HEK293T (cell line): ENCODE data around the gene SPRY1.

Experiments used
- CTCF ChIA-PET: fragments of 350-600 bp; formaldehyde crosslinking; extraction: SDS; loops from one replicate; lab custom pipeline; 2021; ENCODE audit warnings: antibody characterized with exemption, inconsistent platforms; lab: Yijun Ruan, JAX
- POLR2A ChIA-PET: fragments of 350-600 bp; formaldehyde crosslinking; extraction: SDS; loops from one replicate; lab custom pipeline; 2020; ENCODE audit warnings: antibody characterized with exemption, inconsistent platforms; lab: Yijun Ruan, JAX
- DNase-seq: peaks from one replicate; pipeline ENCODE4 v3.0.0; 2012; ENCODE audit warnings: mixed read lengths; ENCODE audit errors: extremely low spot score
- ARNT ChIP-seq: fragments of 450-650 bp; IDR thresholded peaks from 2 replicates; pipeline ENCODE4 v1.6.1; 2017; ENCODE audit warnings: mild to moderate bottlenecking
- BHLHE40 ChIP-seq: fragments of 450-650 bp; IDR thresholded peaks from 2 replicates; pipeline ENCODE4 v1.6.1; 2016; ENCODE audit warnings: mild to moderate bottlenecking, moderate library complexity, borderline replicate concordance
- CTBP1 ChIP-seq: fragments of 450-650 bp; IDR thresholded peaks from 2 replicates; pipeline ENCODE4 v1.6.1; 2016; ENCODE audit warnings: borderline replicate concordance
- ELF4 ChIP-seq: fragments of 450-650 bp; IDR thresholded peaks from 2 replicates; pipeline ENCODE4 v1.6.1; 2017; ENCODE audit warnings: antibody characterized with exemption
- FOXA1 ChIP-seq: fragments of 450-650 bp; IDR thresholded peaks from 2 replicates; pipeline ENCODE4 v1.6.1; 2016; ENCODE audit warnings: mild to moderate bottlenecking
- FOXK2 ChIP-seq: fragments of 450-650 bp; IDR thresholded peaks from 2 replicates; pipeline ENCODE4 v1.6.1; 2016; ENCODE audit warnings: mild to moderate bottlenecking
- FOXM1 ChIP-seq: fragments of 450-650 bp; IDR thresholded peaks from 2 replicates; pipeline ENCODE4 v1.6.1; 2017; ENCODE audit warnings: mild to moderate bottlenecking, borderline replicate concordance
- HDGF ChIP-seq: fragments of 450-650 bp; IDR thresholded peaks from 2 replicates; pipeline ENCODE4 v1.6.1; 2017; ENCODE audit warnings: antibody characterized with exemption, borderline replicate concordance
- L3MBTL2 ChIP-seq: fragments of 450-650 bp; conservative IDR thresholded peaks from 2 replicates; pipeline ENCODE4 v1.6.1; 2016; ENCODE audit warnings: mild to moderate bottlenecking
- LEF1 ChIP-seq: fragments of 450-650 bp; IDR thresholded peaks from 2 replicates; pipeline ENCODE4 v1.6.1; 2017; ENCODE audit warnings: mild to moderate bottlenecking, borderline replicate concordance
- NFRKB ChIP-seq: fragments of 450-650 bp; IDR thresholded peaks from 2 replicates; pipeline ENCODE4 v1.6.1; 2016; ENCODE audit warnings: mild to moderate bottlenecking, moderate library complexity
- PKNOX1 ChIP-seq: fragments of 450-650 bp; IDR thresholded peaks from 2 replicates; pipeline ENCODE4 v1.6.1; 2016
- SP1 ChIP-seq: fragments of 450-650 bp; IDR thresholded peaks from 2 replicates; pipeline ENCODE4 v1.6.1; 2017
- SUZ12 ChIP-seq: fragments of 450-650 bp; IDR thresholded peaks from 2 replicates; pipeline ENCODE4 v1.6.1; 2016; ENCODE audit warnings: mild to moderate bottlenecking
- TARDBP ChIP-seq: fragments of 450-650 bp; IDR thresholded peaks from 2 replicates; pipeline ENCODE4 v1.6.1; 2016
- ZNF384 ChIP-seq: fragments of 450-650 bp; IDR thresholded peaks from 2 replicates; pipeline ENCODE4 v1.6.1; 2016

SPRY1 gene

GRCh38 chr4:123412700-123413512 lies 16.3 kb downstream of the SPRY1 start:
- DNase-seq: no peak
- ChIA-PET POLR2A (no interaction called here), CTCF (no interaction called here)
- no peak for TF ChIP-seq NFRKB
- no peak for TF ChIP-seq FOXM1
- no peak for TF ChIP-seq L3MBTL2
- no peak for TF ChIP-seq BHLHE40
- no peak for TF ChIP-seq SP1
- TF ChIP-seq FOXK2: no peak
- no peak for TF ChIP-seq LEF1
- TF ChIP-seq TARDBP: no peak
- TF ChIP-seq HDGF: no peak
- TF ChIP-seq ZNF384: no peak
- TF ChIP-seq ELF4: no peak

DNA sequence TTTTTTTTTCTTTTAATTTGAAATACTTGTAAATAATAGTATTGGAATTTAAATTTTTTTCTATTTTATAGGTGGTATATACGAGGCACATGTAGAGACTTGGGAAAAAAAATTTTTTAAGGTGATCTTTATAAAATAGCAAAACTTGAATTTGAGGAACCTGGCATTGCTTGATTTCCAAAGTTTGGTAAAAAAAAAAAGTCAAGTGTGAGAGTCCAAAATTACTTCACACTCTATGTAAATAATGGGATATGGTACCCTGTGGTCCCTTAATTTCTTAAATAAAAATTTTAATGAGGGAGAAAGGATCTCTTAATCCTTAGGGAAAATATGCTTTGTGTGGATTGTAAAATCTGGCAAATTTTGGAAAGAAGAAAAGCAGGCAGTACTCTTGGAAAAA lies 19.0 kb downstream of the SPRY1 start:
- ChIA-PET POLR2A (no interaction called here), CTCF (no interaction called here)
- TF ChIP-seq FOXM1 (no peak), HDGF (no peak)
- no peak for DNase-seq

- CTCF ChIA-PET: no interaction called here
- TF ChIP-seq ZNF384 (no peak), SP1 (no peak), FOXK2 (no peak), FOXA1 (no peak), TARDBP (no peak), ARNT (no peak), FOXM1 (no peak), HDGF (no peak), SUZ12 (no peak), BHLHE40 (no peak), L3MBTL2 (no peak), CTBP1 (no peak), NFRKB (no peak), PKNOX1 (no peak), LEF1 (no peak)
Observed at GRCh38 chr4:123415977-123416376, 19.4 kb downstream of the SPRY1 start.

DNA sequence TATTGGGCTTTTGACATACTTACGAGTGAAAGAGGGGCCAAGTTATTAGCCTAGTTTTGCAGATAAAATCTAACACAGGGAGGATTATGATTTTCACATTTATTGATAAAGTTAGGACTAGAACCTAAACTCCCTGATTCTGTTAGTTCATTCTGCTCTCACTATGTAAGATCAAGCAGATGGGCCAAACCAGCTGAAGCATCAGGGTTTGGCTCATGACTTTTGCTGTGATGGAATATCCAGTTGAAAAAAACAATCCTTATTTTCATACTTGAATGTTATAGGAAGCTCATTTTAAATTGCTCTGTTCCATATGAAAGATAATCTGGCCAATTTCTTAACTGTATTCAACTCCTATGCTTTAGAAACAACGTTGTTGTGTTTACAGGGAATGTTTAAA lies 21.2 kb downstream of the SPRY1 start:
- CTCF ChIA-PET: interaction anchor here (0.5 kb wide), 1 partner anchor 54 kb away, joined by 3 read pairs; no protein-coding TSS in a partner anchor
- POLR2A ChIA-PET: interaction anchor here (1.5 kb wide), 1 partner anchor 21 kb away, joined by 9 read pairs; the partner anchor contains the start of gene SPRY1

More at GRCh38 chr4:123415977-123416376, 19.4 kb downstream of the SPRY1 start:
- DNase-seq: no peak
- POLR2A ChIA-PET: no interaction called here

GRCh38 chr4:123418351-123418931 lies 21.8 kb downstream of the SPRY1 start:
- TF ChIP-seq HDGF (no peak), BHLHE40 (no peak), ZNF384 (no peak), FOXK2 (no peak), SUZ12 (no peak), LEF1 (no peak), CTBP1 (no peak), TARDBP (no peak), ARNT (no peak), PKNOX1 (no peak)
- DNase-seq: no peak
- POLR2A ChIA-PET: interaction anchor here (1.5 kb wide), 1 partner anchor 21 kb away, joined by 9 read pairs; the partner anchor contains the start of gene SPRY1
- CTCF ChIA-PET: interaction anchor here (1.1 kb wide), 1 partner anchor 29 kb away, joined by 3 read pairs; no protein-coding TSS in a partner anchor

More for the DNA sequence above, 21.2 kb downstream of the SPRY1 start:
- no peak for TF ChIP-seq ARNT
- no peak for TF ChIP-seq PKNOX1
- no peak for TF ChIP-seq L3MBTL2
- no peak for TF ChIP-seq FOXA1
- TF ChIP-seq FOXM1: no peak
- TF ChIP-seq HDGF: no peak
- TF ChIP-seq SP1: no peak
- TF ChIP-seq NFRKB: no peak
- TF ChIP-seq SUZ12: no peak
- TF ChIP-seq ELF4: no peak
- TF ChIP-seq TARDBP: no peak
- TF ChIP-seq FOXK2: no peak
- TF ChIP-seq LEF1: no peak
- no peak for TF ChIP-seq ZNF384
- no peak for TF ChIP-seq BHLHE40
- DNase-seq: no peak
